Kidney tubule cell (primary cell): Measurements from ENCODE around the gene SUN2.
A peak's percentile ranks its signal among the peaks of the same experiment; 100 is the strongest.

ENCODE experiments used
- DNase-seq: peaks from one replicate; pipeline ENCODE4 v3.0.0-alpha.2; 2018; ENCODE audit warnings: low spot score

Gene SUN2

GRCh38 chr22:38697425-38698089 lies 58.2 kb downstream of the SUN2 start:
- no peak for DNase-seq

- peak; percentile 87 for DNase-seq
These were observed 59.0 kb downstream of the SUN2 start for GRCh38 chr22:38696606-38697424.

- peak; percentile 64 for DNase-seq
These were observed 60.9 kb downstream of the SUN2 start for GRCh38 chr22:38694940-38695339.

GRCh38 chr22:38694049-38694448 lies 61.7 kb downstream of the SUN2 start:
- no peak for DNase-seq

GRCh38 chr22:38689651-38690050 lies 66.1 kb downstream of the SUN2 start:
- peak; percentile 15 for DNase-seq

GRCh38 chr22:38685761-38686160 lies 70.0 kb downstream of the SUN2 start:
- DNase-seq, result no peak

GRCh38 chr22:38684895-38685294 lies 70.9 kb downstream of the SUN2 start:
- no peak for DNase-seq
